Measurements from ENCODE around the gene CHST11.

- no peak for TF ChIP-seq CTCF (IDR thresholded peaks at IDR 0.05)
- no peak for TF ChIP-seq POLR2AphosphoS5 (IDR thresholded peaks at IDR 0.05)
- TF ChIP-seq POLR2A (IDR thresholded peaks at IDR 0.05; ENCODE audit: low read depth) = no peak
These were observed 268.3 kb downstream of the CHST11 start for GRCh38 chr12:104724992-104725585.

Data from esophagus muscularis mucosa (tissue), 3 donors.